ENCODE data around the gene PLA2G3. TPM values are rescaled to one million over a fixed set of nuclear protein-coding genes. Genes with fewer than 3 reads are reported as not detected.

PLA2G3 gene
- total and polyA plus RNA-seq, 2 of the 13 experiments (the other 11 are each of a cell fraction or from before 2014, with no cell fraction given) = 0.12 to 0.42 TPM

GRCh38 chr22:31088233-31088986, 51.9 kb downstream of the PLA2G3 start:
- no TSS peak for BruUV-seq (replicated peaks)
- intact Hi-C loops (cut with micrococcal nuclease; ENCODE audit: unreplicated experiment) = no loop called here

More at GRCh38 chr22:31088233-31088986, 51.9 kb downstream of the PLA2G3 start:
- H3K9me3 ChIP-seq (ENCODE audit: low read length) = no peaks in the 10 kb centered on the region
- H3K9ac ChIP-seq (ENCODE audit: insufficient read depth, low read depth, low read length) = no peak overlapping the region
- FAIRE-seq (no peak), DNase-seq (ENCODE audit: low spot score) (no peak), ATAC-seq (no peak)
- POLR2A ChIA-PET = interaction anchor here (1.0 kb wide), 1 partner anchor 8 kb away, joined by 4 read pairs; no protein-coding TSS in a partner anchor
- CTCF ChIA-PET (ENCODE audit: low intra/inter-chr PET ratio, low total read pairs) = interaction anchor here (0.6 to 3.5 kb wide), 3 partner anchors 60 to 143 kb away, joined by 3 to 32 read pairs (median 3); no protein-coding TSS in a partner anchor
- H2AFZ ChIP-seq (ENCODE audit: low read length) = no peak overlapping the region
- H4K20me1 ChIP-seq (ENCODE audit: insufficient read depth, low read length) = no peaks in the 10 kb centered on the region
- H3K79me2 ChIP-seq (ENCODE audit: insufficient read depth, low read length) = no peaks in the 10 kb centered on the region
- WGBS (ENCODE audit: low lambda C conversion rate) = 96% methylated on average over 14 of the region's 26 CpGs
- H3K4me1 ChIP-seq (ENCODE audit: insufficient read depth, low read length) = peaks cover 3% of the 10 kb centered on the region
- H3K27ac ChIP-seq (ENCODE audit: extremely low read length, insufficient read depth, low read length) = no peak overlapping the region
- no peak overlapping the region for H3K4me2 ChIP-seq (ENCODE audit: low read depth, low read length)
- in situ Hi-C loops (cut with HindIII; ENCODE audit: extremely low pct_ligation_motif_present, low pct_unique_long_range_greater_than_20kb) = no loop called here
- TF ChIP-seq ZBTB3 (CRISPR knock-in tag; IDR thresholded peaks at IDR 0.05; ENCODE audit: borderline replicate concordance, low read depth) (no peak), ZNF256 (CRISPR knock-in tag; conservative IDR thresholded peaks at IDR 0.05) (no peak), HDAC1 (CRISPR knock-in tag; IDR thresholded peaks at IDR 0.05) (no peak), ZC3H4 (CRISPR knock-in tag; IDR thresholded peaks at IDR 0.05; ENCODE audit: borderline replicate concordance) (no peak), SPEN (CRISPR knock-in tag; IDR thresholded peaks at IDR 0.05; ENCODE audit: low read depth) (no peak), SMC3 (IDR thresholded peaks at IDR 0.05; ENCODE audit: low read length) (no peak), ZNF768 (CRISPR knock-in tag; IDR thresholded peaks at IDR 0.05) (no peak), PHF8 (CRISPR knock-in tag; IDR thresholded peaks at IDR 0.05) (no peak), REXO4 (CRISPR knock-in tag; IDR thresholded peaks at IDR 0.05; ENCODE audit: borderline replicate concordance) (no peak), CREB3 (CRISPR knock-in tag; IDR thresholded peaks at IDR 0.05) (no peak), ZNF17 (CRISPR knock-in tag; IDR thresholded peaks at IDR 0.05) (no peak), SKI (IDR thresholded peaks at IDR 0.05; ENCODE audit: partially characterized antibody) (no peak), RBM39 (IDR thresholded peaks at IDR 0.05; ENCODE audit: low read depth, low read length, poor library complexity, severe bottlenecking) (no peak), ZNF784 (CRISPR knock-in tag; IDR thresholded peaks at IDR 0.05; ENCODE audit: borderline replicate concordance) (no peak), TFDP1 (CRISPR knock-in tag; IDR thresholded peaks at IDR 0.05; ENCODE audit: borderline replicate concordance) (no peak), JUN (CRISPR knock-in tag; IDR thresholded peaks at IDR 0.05) (no peak), ZFAT (CRISPR knock-in tag; conservative IDR thresholded peaks at IDR 0.05) (no peak), ZNF280B (CRISPR knock-in tag; IDR thresholded peaks at IDR 0.05; ENCODE audit: borderline replicate concordance) (no peak)
- H3K4me3 ChIP-seq (replicated peaks in 1 of 3; ENCODE audit: insufficient read depth in 1 of 3, low read depth in 2 of 3, low read length in 3 of 3) = no peak overlapping the region
- H3K36me3 ChIP-seq (replicated peaks in 1 of 2; ENCODE audit: control insufficient read depth in 1 of 2, insufficient read depth in 2 of 2, low read length in 2 of 2) = peaks cover 38 to 56% of the 10 kb centered on the region in 2 experiments
- no peaks in the 10 kb centered on the region for H3K27me3 ChIP-seq (ENCODE audit: control insufficient read depth in 1 of 2, insufficient read depth in 2 of 2, low read length in 2 of 2)
